GM18870 (cell line): Measurements from ENCODE around the gene ADAM19.
"Not testable (repeated sequence)": the region's sequence is repeated elsewhere in the genome, so short reads cannot be mapped to it uniquely, and the experiment has no call there.

Experiments used
- ATAC-seq: cut with Tn5 transposase; IDR thresholded peaks from one replicate; pipeline ENCODE4 v1.9.1; 2021; ENCODE audit warnings: moderate library complexity; ENCODE audit not compliant: unreplicated experiment

Gene ADAM19

DNA sequence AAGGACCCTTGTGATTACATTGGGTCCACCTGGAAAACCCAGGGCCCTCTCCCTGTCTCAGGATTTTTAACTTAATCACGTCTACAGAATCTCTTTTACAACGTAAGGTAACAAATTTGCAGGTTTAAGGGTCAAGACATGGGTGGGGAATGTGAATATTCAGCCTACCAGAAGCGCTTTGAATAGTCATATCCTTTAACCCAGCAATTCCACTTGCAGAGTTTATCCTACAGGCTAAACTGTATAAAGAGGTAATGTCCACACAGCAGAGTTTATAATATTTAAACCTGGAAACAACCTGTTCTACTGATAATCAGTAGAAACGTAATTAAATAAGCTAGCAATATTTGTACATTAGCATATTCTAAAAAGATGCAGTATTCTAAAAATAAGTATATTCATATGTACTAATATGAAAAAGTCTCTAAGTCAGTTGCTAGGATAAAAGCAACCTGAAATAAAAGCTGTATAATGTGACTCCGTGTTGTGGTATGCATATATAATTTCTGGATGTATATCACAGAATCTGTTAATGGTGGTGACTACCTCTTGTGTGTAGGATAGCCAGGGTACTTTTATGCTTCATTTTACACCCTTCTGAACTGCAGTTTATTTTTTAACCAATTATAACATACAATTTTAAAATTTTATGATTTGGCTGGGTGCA lies 129.7 kb downstream of the ADAM19 start:
- no peak for ATAC-seq

DNA sequence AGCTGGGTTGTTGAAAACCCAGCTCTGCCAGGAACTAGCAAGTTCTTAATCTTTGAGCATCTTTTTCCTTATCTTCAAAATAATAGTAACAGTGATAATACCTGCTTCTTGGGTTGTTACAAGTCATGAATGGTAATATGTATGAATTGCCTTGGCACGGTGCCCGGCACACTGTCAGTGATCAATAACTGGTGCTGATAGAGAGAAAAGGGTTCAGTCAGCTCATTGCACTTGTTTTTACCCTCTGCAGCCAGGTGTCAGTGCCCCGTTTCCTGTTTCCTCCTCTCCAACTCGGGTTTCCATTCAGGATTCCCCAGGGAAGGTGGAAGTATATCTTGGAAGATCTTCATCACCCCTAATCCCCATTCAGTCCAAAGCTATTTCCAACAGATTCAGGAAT lies 131.4 kb downstream of the ADAM19 start:
- no peak for ATAC-seq

DNA sequence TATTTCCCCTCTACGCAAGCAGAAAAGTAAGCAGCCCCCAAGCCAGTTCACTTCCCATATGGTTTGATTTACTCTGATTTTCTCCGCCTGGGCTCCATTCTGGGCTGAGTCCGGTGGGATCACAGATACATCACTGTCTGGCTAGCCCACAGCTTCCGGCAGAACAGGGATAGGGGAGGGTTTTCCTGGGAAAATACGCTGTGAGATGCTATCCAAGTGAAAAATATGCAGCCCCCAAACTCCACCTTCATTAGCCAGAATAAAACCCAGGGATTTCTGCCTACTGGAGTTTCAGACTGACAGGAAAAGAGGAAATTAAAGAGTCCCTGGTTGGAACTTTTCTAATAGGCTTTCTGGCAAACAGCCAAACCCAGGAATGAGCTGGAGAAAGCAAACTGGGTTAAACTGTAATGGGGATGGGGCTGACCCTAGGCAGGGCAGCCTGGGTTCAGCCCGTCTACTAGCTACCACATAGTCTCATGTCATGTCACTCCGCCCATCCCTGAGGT lies 132.5 kb downstream of the ADAM19 start:
- no peak for ATAC-seq

DNA sequence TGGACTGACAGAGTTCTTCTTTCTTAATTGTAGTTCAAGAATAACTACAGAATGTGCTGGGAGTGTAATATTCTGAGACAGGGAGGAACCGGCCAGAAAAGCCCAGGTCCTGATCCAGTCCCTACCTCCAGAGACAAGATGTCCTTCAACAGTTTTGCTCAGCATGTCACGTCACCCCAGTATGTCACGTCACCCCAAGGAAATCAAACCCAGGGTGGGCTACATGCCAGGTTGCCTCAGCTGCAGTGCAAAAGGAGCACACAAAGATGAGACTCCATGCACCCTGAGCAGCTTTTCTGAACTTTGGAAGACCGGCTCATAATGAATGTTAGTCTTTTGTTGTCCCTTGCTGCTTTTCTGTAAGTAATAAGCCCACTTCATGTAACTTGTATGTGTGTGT lies 141.5 kb downstream of the ADAM19 start:
- ATAC-seq = no peak

DNA sequence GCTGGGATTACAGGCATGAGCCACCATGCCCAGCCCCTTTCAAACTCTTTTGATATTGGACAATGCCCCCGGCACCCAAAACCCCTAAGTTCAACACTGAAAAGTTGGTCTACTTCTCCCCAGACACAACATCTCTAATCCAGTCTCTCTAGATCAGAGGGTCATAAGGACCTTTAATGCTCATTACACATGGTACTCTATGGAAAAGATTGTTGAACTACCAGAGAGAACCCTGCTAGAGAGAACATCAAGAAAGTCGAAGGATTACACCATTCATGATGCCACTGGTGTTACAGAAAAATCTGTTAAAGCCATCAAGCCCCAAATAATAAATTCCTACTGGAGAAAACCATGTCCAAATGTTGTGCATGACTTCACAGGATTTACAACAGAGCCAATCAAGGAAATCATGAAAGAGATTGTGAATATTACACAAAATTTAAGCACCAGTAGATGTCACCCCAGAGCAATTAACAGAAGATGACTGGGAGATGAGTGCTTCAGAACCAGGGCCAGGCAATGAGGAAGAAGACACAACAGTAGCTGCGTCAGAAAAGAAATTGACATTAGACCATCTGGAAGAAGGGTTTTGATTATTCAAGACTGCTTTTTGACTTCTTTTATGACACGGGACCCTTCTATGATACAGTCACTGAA lies 143.9 kb downstream of the ADAM19 start:
- no peak for ATAC-seq

DNA sequence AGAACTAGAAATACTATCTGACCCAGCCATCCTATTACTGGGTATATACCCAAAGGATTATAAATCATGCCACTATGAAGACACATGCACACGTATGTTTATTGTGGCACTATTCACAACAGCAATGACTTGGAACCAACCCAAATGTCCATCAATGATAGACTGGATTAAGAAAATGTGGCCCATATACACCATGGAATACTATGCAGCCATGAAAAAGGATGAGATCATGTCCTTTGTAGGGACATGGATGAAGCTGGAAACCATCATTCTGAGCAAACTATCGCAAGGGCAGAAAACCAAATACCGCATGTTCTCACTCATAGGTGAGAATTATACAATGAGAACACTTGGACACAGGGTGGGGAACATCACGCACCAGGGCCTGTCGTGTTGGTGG lies 145.7 kb downstream of the ADAM19 start:
- ATAC-seq = not testable (repeated sequence)
